Stimulated activated CD8-positive, alpha-beta memory T cell treated with anti-CD3 and anti-CD28 coated beads, Interleukin-15, amount 100 ng/mL, for 48 hours (primary cell): Measurements from ENCODE around the gene MIF4GD.

ENCODE experiments used
- DNase-seq, 2 donors: peaks; one replicate each; pipeline ENCODE4 v3.0.0-alpha.2; 2020; ENCODE audit warnings: low read depth in 2 of 2

MIF4GD gene

GRCh38 chr17:75232786-75233185, 38.2 kb downstream of the MIF4GD start:
- no peak for DNase-seq

GRCh38 chr17:75231741-75232464, 39.1 kb downstream of the MIF4GD start:
- DNase-seq, result no peak

DNA sequence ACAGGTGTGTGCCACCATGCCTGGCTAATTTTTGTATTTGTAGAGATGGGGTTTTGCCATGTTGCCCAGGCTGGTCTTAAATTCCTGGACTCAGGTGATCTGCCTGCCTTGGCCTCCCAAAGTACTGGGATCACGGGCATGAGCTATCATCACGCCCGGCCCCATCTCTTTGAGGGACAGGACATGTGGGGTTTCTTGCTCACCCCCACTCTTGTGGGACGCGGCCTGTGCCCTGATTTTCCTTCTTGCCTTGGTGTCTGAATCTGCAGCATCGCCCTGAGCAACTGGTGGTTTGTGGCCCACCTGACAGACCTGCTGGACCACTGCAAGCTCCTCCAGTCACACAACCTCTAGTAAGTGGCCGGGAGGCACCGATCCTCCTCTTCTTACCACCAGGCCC, 40.0 kb downstream of the MIF4GD start:
- DNase-seq, result no peak

GRCh38 chr17:75228847-75229246, 42.2 kb downstream of the MIF4GD start:
- DNase-seq, result no peak

DNA sequence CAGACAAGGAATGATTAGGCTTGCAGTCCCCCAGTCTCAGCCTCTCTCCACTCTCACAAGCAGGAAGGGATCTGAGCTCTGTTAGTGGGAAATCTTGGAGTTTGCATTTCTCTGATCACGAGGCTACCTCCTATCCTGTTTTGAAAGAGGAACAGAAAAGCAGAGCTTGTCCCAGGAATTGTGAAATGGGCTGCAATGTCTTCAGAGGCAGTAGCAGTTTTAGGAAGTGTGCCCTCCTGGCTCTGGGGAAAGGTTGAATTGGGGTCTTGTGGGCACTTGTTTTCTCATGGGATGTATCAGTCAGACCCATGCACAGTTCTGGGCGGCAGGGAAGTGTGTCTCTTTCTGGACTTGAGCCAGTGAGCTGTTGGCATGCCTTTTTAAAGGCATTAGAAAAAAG, 42.7 kb downstream of the MIF4GD start:
- DNase-seq, result no peak

DNA sequence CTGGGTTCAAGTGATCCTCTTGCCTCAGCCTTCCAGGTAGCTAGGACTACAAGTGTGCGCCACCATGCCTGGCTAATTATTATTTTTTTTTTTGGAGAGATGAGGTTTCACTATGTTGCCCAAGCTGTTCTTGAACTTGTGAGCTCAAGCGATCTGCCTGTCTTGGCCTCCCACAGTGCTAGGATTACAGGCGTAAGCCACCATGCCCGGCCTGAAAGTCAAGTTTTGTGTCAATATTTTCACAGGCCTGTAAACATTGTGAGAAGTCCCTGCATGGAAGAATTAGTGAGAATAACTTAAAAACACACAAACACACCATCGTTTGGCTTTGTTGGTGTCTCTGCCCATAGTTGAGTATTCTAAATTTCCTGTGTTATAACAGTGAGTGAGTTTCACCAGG, 43.3 kb downstream of the MIF4GD start:
- no peak for DNase-seq

DNA sequence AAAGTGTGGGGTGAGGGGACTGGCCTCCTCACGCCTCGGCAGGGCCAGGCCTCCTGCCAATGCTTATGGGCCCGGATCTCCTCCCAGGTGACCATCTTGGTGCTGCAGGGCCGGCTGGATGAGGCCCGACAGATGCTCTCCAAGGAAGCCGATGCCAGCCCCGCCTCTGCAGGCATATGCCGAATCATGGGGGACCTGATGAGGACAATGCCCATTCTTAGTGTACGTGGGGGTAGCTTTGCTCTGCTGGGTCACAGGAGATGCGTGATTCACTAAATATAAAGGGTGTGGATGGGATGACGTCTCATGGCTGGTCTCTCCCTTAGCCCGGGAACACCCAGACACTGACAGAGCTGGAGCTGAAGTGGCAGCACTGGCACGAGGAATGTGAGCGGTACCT, 46.0 kb downstream of the MIF4GD start:
- DNase-seq, result no peak

GRCh38 chr17:75219815-75220214, 51.2 kb downstream of the MIF4GD start:
- no peak for DNase-seq

DNA sequence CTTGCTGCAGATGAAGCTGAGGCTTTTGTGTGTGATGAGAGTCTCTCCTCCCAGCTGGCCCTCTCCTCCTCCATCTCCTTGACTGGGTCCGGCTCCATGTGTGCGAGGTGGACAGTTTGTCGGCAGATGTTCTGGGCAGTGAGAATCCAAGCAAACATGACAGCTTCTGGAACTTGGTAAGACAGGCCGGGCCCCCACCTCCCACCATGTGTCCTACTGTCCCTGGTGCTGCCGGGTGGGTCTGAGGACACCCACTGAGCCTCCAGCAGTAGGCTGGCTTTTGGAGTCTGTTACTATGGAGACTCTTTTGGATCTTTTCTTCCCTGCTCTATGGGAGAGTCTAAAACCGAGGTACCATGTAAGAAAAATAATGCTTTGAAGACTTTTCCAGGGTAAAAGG, 52.9 kb downstream of the MIF4GD start:
- no peak for DNase-seq
